Naive thymus-derived CD8-positive, alpha-beta T cell (primary cell): ENCODE data around the gene CD44. TPM values are rescaled to one million over a fixed set of nuclear protein-coding genes. Genes with fewer than 3 reads are reported as not detected.

Experiments used
- ATAC-seq, 2 donors: fragments of 150-1000 bp; cut with Tn5 transposase in 1 of 2; sonication (Bioruptor Pico), chemical (Tn5 transposase) in 1 of 2; 1 replicate in 1 of 2; 2 replicates in 1 of 2; pipeline ENCODE4 v1.10.0; 2021; ENCODE audit warnings: mild to moderate bottlenecking in 2 of 2, moderate library complexity in 2 of 2
- POLR2A ChIA-PET: fragments of 350-600 bp; sonication (Branson Sonifier 250); formaldehyde crosslinking; loops from one replicate; lab custom pipeline; 2021; ENCODE audit warnings: antibody characterized with exemption; lab: Charles Lee
- DNase-seq, 10 donors: peaks; one replicate each; pipeline versions ENCODE4 v3.0.0 to v3.0.0-alpha.2; 2020 to 2022
- H3K27ac Mint-ChIP-seq, 10 donors: one replicate each; pipeline ENCODE4 v1.8.0; 2020 to 2022; ENCODE audit warnings: mild to moderate bottlenecking in 10 of 10, mixed read lengths in 10 of 10, moderate library complexity in 4 of 10, inconsistent platforms in 1 of 10
- H3K27me3 Mint-ChIP-seq, 5 donors: one replicate each; pipeline ENCODE4 v1.8.0; 2021 to 2022; ENCODE audit warnings: mixed read lengths in 5 of 5
- H3K36me3 Mint-ChIP-seq, 3 donors: one replicate each; pipeline ENCODE4 v1.8.0; 2020 to 2022; ENCODE audit warnings: mixed read lengths in 3 of 3, mild to moderate bottlenecking in 2 of 3, inconsistent platforms in 1 of 3
- H3K4me1 Mint-ChIP-seq, 4 donors: one replicate each; pipeline ENCODE4 v1.8.0; 2021 to 2022; ENCODE audit warnings: mixed read lengths in 4 of 4
- H3K4me3 Mint-ChIP-seq, 10 donors: one replicate each; pipeline ENCODE4 v1.8.0; 2020 to 2022; ENCODE audit warnings: mild to moderate bottlenecking in 10 of 10, mixed read lengths in 10 of 10, moderate library complexity in 6 of 10, inconsistent platforms in 1 of 10
- H3K9me3 Mint-ChIP-seq, 9 donors: one replicate each; pipeline ENCODE4 v1.8.0; 2020 to 2022; ENCODE audit warnings: mixed read lengths in 9 of 9, mild to moderate bottlenecking in 3 of 9, inconsistent platforms in 1 of 9, moderate library complexity in 1 of 9
- polyA plus RNA-seq, 3 donors: library from polyadenylated mRNA; unstranded; fragments of 300-500 nt; fragmentation: Illumina TruSeq; gene quantifications; one replicate each; pipeline ENCODE4 v1.2.3, GENCODE V29; 2021
- total RNA-seq, 8 experiments: library from RNA in 2 of 8; stranded (reverse) in 2 of 8; gene quantifications; one replicate each; pipeline ENCODE4 v1.2.3 and lab custom pipeline; 2021 to 2026

The CD44 gene
- total and polyA plus RNA-seq, 5 experiments from 2014 or later = 291 to 703 (median 291) TPM

DNA sequence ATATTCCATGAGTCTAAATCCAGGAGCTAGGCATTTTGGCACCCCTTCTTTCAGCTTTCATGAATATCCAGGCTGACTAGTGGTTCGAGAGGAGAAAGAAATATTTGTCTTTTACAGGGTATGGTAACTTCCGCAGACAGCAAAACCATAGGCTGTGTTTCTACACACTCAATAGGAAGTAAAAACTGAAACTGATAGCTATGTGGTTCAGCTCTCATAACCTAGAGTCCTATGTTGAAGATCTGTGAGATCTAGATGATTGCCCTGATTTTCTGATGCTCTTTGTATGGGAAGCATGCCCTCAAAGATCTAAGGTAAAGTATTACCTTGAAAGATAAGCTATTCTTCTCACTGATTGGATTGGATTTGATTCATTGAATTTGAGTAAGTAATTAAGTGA, 118.3 kb downstream of the CD44 start:
- H3K4me3 Mint-ChIP-seq = peak overlapping the region in 8 of 10 donors; percentile 48 to 75 (median 69)
- POLR2A ChIA-PET = interaction anchor here (1.0 to 3.4 kb wide), 4 partner anchors 10 to 130 kb away, joined by 3 to 26 read pairs (median 4); no protein-coding TSS in a partner anchor

DNA sequence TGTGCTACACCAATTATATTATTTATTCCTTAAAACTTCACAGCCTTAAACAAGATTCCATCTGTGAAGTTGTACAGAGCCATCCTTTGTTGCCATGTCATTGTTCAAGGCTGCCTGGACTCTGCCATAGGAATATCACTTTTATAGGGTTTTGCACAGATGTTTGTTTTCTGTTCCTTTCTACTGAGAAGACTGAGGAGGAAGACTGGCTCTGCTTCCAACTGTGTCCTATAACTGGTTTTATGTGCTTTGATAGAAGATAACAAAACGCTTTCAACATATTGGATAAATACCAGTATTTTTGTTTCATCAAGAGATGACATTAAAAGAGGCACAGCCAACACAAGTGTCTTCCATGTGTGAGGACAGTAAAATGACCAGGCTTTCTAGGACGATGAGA, 120.6 kb downstream of the CD44 start:
- ATAC-seq (no peak), DNase-seq (no peak)
- Mint-ChIP-seq H3K9me3 (no peaks in the 10 kb centered on the region), H3K36me3 (no peaks in the 10 kb centered on the region), H3K4me1 (peaks cover 14 to 35% (median 30%) of the 10 kb centered on the region in 4 donors), H3K27me3 (no peaks in the 10 kb centered on the region), H3K27ac (no peak overlapping the region), H3K4me3 (no peak overlapping the region)
- POLR2A ChIA-PET = no interaction called here

More for the DNA sequence above, 118.3 kb downstream of the CD44 start:
- no peaks in the 10 kb centered on the region for H3K27me3 Mint-ChIP-seq
- peak in 4 of 10 donors; percentile 16 to 42 (median 38) for DNase-seq
- no peaks in the 10 kb centered on the region for H3K36me3 Mint-ChIP-seq
- ATAC-seq = peak; percentile 97 to 98
- H3K4me1 Mint-ChIP-seq = peaks cover 14 to 46% (median 31%) of the 10 kb centered on the region in 4 donors
- H3K9me3 Mint-ChIP-seq = no peaks in the 10 kb centered on the region
- peak overlapping the region; percentile 86 to 95 (median 91) for H3K27ac Mint-ChIP-seq

DNA sequence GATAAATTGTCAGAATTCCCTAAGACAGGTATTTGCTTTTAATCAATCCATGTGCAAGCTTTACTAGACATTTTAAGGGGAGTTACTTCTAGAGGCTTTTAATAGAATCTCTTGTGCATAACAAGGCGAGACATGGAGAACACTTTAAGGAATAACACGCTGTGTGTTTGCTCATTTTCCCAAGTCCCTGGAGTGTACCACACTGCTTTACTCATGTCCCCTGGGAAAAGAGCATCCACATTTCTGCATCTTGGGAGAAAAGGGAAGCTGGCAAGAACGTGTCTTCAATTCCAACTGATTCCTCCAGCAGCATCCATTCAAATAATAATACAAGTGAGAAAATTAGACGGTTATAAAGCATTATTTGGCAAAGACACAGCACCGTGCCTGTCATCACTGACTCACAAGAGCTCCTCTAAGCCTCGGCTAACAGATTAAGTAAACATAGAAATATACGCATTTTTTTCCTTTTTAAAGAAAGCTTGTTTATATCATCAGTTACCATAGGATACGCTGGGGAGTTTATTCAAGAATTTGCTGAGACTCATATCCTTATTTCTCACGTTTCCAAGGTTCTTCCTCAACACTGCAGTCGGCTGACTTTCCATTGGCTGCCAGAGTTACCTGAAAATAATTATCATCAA, 121.5 kb downstream of the CD44 start:
- Mint-ChIP-seq H3K4me1 (peaks cover 11 to 33% (median 26%) of the 10 kb centered on the region in 4 donors), H3K4me3 (no peak overlapping the region), H3K27me3 (no peaks in the 10 kb centered on the region), H3K27ac (no peak overlapping the region), H3K9me3 (no peaks in the 10 kb centered on the region), H3K36me3 (no peaks in the 10 kb centered on the region)
- ATAC-seq (no peak), DNase-seq (no peak)
- POLR2A ChIA-PET = interaction anchor here (0.8 kb wide), 1 partner anchor 18 kb away, joined by 3 read pairs; no protein-coding TSS in a partner anchor

DNA sequence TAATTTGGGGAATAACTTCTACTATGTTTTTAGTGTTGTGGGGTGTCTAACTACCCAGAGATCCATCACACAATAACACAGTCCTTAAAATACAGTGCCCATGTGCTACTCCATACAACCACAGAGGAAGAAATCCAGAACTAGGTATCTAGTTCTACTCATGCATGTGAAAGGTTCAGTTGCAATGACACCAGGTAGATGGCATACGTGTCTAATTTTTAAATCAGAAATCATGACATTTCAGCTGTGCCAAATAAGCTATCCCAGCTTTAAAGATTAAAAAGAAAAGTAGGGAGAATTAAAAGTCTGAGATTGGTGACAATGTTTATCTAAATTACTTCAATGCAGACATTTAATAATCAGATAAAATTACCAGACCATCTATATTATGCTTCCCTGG, 122.2 kb downstream of the CD44 start:
- POLR2A ChIA-PET = interaction anchor here (0.8 kb wide), 1 partner anchor 19 kb away, joined by 3 read pairs; no protein-coding TSS in a partner anchor
- peaks cover 0 to 2% (median 0%) of the 10 kb centered on the region in 9 donors for H3K9me3 Mint-ChIP-seq
- peaks cover 8 to 31% (median 23%) of the 10 kb centered on the region in 4 donors for H3K4me1 Mint-ChIP-seq
- H3K27me3 Mint-ChIP-seq = no peaks in the 10 kb centered on the region
- no peak overlapping the region for H3K4me3 Mint-ChIP-seq
- no peaks in the 10 kb centered on the region for H3K36me3 Mint-ChIP-seq
- DNase-seq = no peak
- ATAC-seq = no peak
- H3K27ac Mint-ChIP-seq = no peak overlapping the region

DNA sequence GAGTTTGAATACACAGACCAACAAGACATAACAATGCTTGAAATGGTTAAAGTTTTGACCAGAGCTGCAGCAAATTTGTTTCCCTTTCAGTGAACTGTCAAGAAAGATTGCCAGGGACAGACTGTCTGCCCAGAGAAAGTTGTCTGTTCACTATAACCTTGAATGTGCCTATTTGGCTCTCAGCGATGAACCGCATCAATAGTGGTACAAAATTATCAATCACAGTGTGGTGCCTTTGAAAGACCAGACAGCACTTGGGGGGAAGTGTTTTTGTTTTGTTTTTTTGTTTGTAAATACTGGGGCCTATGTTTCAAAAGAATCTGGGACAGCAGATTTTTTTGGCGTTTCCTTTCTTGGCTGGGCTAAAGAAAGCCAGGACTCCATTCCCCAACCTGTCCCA, 123.1 kb downstream of the CD44 start:
- no peak overlapping the region for H3K4me3 Mint-ChIP-seq
- no peaks in the 10 kb centered on the region for H3K36me3 Mint-ChIP-seq
- H3K27ac Mint-ChIP-seq = no peak overlapping the region
- ATAC-seq = no peak
- H3K4me1 Mint-ChIP-seq = peaks cover 5 to 30% (median 19%) of the 10 kb centered on the region in 4 donors
- no peaks in the 10 kb centered on the region for H3K27me3 Mint-ChIP-seq
- POLR2A ChIA-PET = no interaction called here
- DNase-seq = no peak
- H3K9me3 Mint-ChIP-seq = peaks cover 0 to 3% (median 0%) of the 10 kb centered on the region in 9 donors

DNA sequence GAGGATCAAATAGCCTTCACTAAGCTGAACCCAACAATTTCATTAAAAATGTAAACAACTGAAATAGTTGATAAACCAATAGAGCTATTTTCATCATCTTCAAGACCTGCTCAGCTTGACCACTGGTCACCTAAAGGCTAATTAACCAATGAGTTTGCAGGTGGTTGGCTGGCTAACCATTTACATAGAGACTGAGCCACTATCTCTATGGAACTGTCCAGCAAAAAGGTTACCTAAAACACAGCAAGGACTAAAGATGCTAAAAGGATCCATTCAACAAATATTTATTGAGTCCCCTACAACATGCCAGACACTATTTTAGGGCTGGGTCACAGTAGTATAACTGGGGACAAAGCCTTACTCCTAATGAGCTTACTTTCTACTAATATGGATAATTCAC, 123.8 kb downstream of the CD44 start:
- POLR2A ChIA-PET = interaction anchor here (1.6 kb wide), 1 partner anchor 9 kb away, joined by 3 read pairs; no protein-coding TSS in a partner anchor
- H3K27me3 Mint-ChIP-seq = no peaks in the 10 kb centered on the region
- no peak overlapping the region for H3K4me3 Mint-ChIP-seq
- H3K9me3 Mint-ChIP-seq = peaks cover 0 to 3% (median 0%) of the 10 kb centered on the region in 9 donors
- no peak for ATAC-seq
- H3K27ac Mint-ChIP-seq = no peak overlapping the region
- H3K36me3 Mint-ChIP-seq = no peaks in the 10 kb centered on the region
- no peak for DNase-seq
- H3K4me1 Mint-ChIP-seq = peaks cover 0 to 23% (median 14%) of the 10 kb centered on the region in 4 donors

DNA sequence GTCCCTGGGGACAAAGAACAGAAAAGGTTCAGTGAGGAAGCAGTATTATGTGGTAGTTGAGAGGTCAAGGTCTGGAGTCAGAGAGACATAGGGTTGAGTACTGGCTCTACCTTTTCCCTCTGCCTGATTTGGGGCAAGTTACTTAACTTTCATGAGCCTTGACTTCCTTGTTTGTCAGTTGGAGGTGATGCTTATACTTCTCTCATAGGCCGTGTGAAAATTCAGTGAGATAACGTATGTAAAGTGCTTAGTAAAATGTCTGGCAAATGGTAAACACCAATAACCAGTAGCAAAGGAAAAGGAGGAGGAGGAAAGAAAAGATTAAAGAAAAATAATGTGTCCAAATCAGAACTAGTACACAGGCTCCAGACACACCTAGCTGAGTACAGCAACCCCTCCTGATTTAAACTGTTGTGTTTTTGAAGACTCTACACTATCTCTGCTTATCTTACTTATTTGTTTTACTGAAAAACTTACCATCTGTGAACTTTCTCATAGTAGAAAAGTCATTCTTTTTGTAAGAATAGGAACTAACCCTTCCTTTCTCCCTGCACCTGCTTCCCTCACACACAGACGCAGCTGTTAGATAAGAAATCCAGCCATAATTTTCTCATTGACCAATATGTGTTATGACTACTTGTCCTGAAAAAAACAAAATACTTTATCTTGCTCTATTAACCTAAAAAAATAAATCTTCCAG, 126.9 kb downstream of the CD44 start:
- DNase-seq = no peak
- H3K27ac Mint-ChIP-seq = peak overlapping the region in 5 of 10 donors; percentile 4 to 32 (median 11)
- POLR2A ChIA-PET = interaction anchor here (0.6 kb wide), 1 partner anchor 1159 kb away, joined by 6 read pairs; no protein-coding TSS in a partner anchor
- no peak overlapping the region for H3K4me3 Mint-ChIP-seq
- ATAC-seq = no peak
- H3K4me1 Mint-ChIP-seq = peaks cover 1 to 16% (median 10%) of the 10 kb centered on the region in 4 donors
- H3K36me3 Mint-ChIP-seq = no peaks in the 10 kb centered on the region
- peaks cover 0 to 3% (median 0%) of the 10 kb centered on the region in 9 donors for H3K9me3 Mint-ChIP-seq
- no peaks in the 10 kb centered on the region for H3K27me3 Mint-ChIP-seq

DNA sequence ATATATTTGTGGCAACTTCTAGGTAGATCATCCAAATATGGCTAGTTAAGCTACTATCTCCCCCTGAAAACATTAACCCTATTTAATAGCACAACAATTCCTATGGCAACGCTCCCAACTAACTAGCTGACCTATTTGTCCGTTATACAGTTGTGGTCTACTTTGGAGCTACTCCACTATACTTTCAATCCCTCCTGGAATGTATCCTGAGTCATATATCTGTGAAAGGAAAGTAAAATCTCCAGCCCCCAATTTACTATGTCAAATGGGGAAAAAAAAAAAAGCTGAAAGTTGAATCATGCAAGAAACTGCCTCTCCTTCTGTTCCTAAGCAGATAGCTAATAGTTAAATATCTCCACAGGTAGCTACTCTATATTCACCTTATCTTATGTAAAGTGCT, 128.5 kb downstream of the CD44 start:
- ATAC-seq (no peak), DNase-seq (no peak)
- Mint-ChIP-seq H3K9me3 (peaks cover 0 to 7% (median 0%) of the 10 kb centered on the region in 9 donors), H3K4me1 (peaks cover 5 to 31% (median 22%) of the 10 kb centered on the region in 4 donors), H3K27me3 (no peaks in the 10 kb centered on the region), H3K27ac (no peak overlapping the region), H3K36me3 (no peaks in the 10 kb centered on the region), H3K4me3 (no peak overlapping the region)
- POLR2A ChIA-PET = interaction anchor here (1.5 kb wide), 1 partner anchor 9 kb away, joined by 4 read pairs; no protein-coding TSS in a partner anchor

DNA sequence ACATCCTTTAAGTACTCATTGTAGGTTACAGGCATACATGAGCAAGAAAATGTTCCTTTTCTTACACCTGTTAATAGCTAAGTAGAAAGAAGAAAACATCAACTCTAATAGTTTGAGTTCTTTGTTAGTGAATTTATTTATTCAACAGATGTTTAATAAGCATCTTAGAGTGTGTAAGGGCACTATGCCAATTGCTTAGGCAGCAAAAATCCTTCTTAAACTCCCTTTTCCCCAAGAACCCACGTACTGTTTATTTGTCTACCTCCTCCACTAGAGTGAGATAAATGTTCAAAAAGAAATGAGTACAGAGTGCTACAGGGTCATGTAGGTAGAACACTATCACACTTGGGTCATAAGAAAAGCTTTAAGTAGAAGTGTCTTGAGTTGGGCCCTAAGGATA, 131.4 kb downstream of the CD44 start:
- Mint-ChIP-seq H3K36me3 (no peaks in the 10 kb centered on the region), H3K9me3 (peaks cover 0 to 7% (median 0%) of the 10 kb centered on the region in 9 donors), H3K4me1 (peaks cover 11 to 49% (median 43%) of the 10 kb centered on the region in 4 donors), H3K27me3 (no peaks in the 10 kb centered on the region), H3K27ac (peak overlapping the region in 1 of 10 donors; percentile 8), H3K4me3 (no peak overlapping the region)
- POLR2A ChIA-PET = no interaction called here
- DNase-seq = no peak
- no peak for ATAC-seq

DNA sequence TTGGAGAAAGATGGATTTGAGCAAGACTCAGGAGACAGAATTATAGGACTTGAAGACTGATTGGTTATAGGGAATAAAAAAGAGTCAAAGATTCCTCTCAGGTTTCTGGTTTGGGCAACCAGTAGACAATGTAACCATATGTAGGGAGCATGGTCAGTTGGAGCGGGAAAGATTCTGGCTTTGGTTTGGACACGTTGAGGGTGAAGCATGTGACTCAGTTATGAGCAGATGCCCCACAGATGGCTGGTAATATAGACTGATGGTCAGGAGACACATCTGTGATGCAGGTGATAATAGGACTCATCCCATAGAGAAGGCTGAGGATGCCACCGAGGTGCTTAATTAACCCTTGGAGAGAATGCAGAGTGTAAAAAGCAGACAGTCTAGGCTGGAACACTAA, 132.1 kb downstream of the CD44 start:
- DNase-seq = no peak
- Mint-ChIP-seq H3K4me3 (peak overlapping the region in 1 of 10 donors; percentile 4), H3K36me3 (no peaks in the 10 kb centered on the region), H3K27ac (peak overlapping the region in 4 of 10 donors; percentile 2 to 53 (median 27)), H3K4me1 (peaks cover 11 to 53% (median 46%) of the 10 kb centered on the region in 4 donors), H3K27me3 (no peaks in the 10 kb centered on the region), H3K9me3 (peaks cover 0 to 7% (median 0%) of the 10 kb centered on the region in 9 donors)
- no peak for ATAC-seq
- POLR2A ChIA-PET = no interaction called here

DNA sequence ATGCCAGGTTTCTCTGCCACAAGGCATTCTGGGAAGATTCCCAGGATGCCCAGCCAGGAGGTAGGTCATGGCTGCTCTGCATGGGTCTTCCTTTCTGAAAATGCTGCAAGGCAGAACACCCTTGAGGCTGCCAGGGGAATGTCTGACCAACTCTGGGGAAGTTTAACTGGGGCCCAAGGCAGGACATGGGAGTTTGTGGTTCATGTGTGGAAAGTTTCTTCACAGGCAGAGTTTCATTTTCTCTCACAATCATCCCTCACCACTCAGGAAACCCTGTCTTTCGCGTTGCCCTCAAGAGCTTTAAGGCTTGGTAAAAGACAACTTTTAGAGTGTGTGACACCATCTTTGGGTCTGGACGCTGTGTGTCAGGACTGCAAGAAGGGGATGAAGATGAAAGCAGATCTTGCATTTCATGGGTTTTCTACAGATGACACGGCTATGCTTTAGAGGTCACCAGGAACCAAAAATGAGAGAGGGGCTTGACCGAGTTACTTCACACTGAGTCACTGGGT, 133.5 kb downstream of the CD44 start:
- peaks cover 0 to 4% (median 0%) of the 10 kb centered on the region in 9 donors for H3K9me3 Mint-ChIP-seq
- no peaks in the 10 kb centered on the region for H3K27me3 Mint-ChIP-seq
- peak; percentile 54 to 79 for ATAC-seq
- peaks cover 11 to 51% (median 43%) of the 10 kb centered on the region in 4 donors for H3K4me1 Mint-ChIP-seq
- H3K4me3 Mint-ChIP-seq = peak overlapping the region in 8 of 10 donors; percentile 6 to 46 (median 20)
- peak overlapping the region in 9 of 10 donors; percentile 67 to 93 (median 86) for H3K27ac Mint-ChIP-seq
- peak in 5 of 10 donors; percentile 10 to 38 (median 15) for DNase-seq
- no peaks in the 10 kb centered on the region for H3K36me3 Mint-ChIP-seq
- POLR2A ChIA-PET = interaction anchor here (0.9 to 1.6 kb wide), 3 partner anchors 9 to 33 kb away, joined by 3 read pairs; no protein-coding TSS in a partner anchor
